OCI-LY7 (cell line): Measurements from ENCODE around the gene CEP68.

Experiments
- CTCF ChIP-seq: fragments of 200-600 bp; sonication (generic); conservative IDR thresholded peaks from 2 replicates; pipeline ENCODE4 v1.5.1; 2014; ENCODE audit warnings: mild to moderate bottlenecking, antibody characterized with exemption, low read length, moderate library complexity, mixed read lengths
- EZH2phosphoT487 ChIP-seq: fragments of 200-600 bp; sonication (generic); IDR thresholded peaks from 2 replicates; pipeline ENCODE4 v1.6.1; 2018; ENCODE audit warnings: low read depth, borderline replicate concordance, mild to moderate bottlenecking, mixed run types, antibody characterized with exemption, low read length, moderate library complexity, mixed read lengths

GRCh38 chr2:65071499-65072180 lies 15.4 kb downstream of the CEP68 start:
- TF ChIP-seq CTCF: peak; percentile 59
- TF ChIP-seq EZH2phosphoT487: no peak
